HG02970 (cell line): ENCODE measurements around the gene TTC28.

Experiments
- ATAC-seq: cut with Tn5 transposase; IDR thresholded peaks from one replicate; pipeline ENCODE4 v1.9.1; 2021; ENCODE audit warnings: mild to moderate bottlenecking, moderate library complexity, moderate number of reproducible peaks; ENCODE audit not compliant: unreplicated experiment, low FRiP score

Gene TTC28

DNA sequence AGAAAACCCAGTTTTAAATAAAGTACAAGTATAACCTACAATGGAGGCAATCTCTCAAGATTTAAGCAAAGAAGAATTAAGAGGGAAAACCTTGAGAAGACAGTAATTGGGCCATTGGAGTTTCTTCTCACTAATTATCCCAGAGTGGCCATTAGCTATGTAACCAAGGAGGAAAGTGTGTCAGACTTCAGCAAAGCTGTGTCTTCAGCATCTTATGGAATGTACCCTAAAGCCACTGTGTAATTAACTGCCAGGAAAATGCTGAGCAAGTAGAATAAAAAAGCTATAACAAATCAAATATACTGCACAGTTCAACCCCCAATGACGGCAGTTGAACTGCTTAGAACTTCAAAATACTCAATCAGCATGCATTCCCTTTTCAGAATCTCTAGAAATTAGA is 261.6 kb downstream of the TTC28 start:
- no peak for ATAC-seq

DNA sequence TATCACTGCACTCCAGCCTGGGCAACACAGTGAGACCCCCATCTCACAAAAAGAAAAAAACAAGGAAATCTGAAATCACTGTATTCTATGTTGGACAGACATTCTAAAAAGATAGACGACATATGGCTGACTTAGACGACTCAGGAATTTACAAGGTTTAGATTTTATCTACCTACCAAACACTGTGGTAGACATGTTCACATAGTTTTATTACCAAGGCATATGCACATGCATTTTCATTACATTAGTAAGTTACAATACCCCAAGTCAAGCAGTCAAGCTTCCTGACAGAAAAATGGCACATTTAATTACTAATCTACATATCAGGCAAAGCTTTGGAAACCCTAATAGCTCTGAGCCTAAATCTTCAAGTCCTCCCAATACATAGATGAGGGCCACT is 262.2 kb downstream of the TTC28 start:
- ATAC-seq: no peak

DNA sequence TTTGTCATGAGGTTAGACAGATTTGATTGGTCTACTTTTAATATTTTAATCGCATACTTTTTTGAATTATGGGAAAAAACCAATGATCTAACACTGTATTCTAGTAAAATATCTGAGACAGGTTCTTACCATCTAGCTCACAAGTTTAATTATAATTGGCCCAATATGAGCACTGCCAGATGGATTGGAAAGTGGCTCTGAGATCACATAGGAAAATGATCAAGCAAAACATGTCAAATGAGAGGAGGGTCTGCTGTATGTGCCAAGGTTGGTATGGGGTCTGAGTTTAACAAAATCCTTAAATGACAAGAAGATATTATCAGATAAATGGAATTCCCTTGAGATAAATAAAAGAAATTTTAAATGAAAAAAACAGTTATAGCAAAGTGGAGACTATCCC is 264.7 kb downstream of the TTC28 start:
- ATAC-seq: no peak

DNA sequence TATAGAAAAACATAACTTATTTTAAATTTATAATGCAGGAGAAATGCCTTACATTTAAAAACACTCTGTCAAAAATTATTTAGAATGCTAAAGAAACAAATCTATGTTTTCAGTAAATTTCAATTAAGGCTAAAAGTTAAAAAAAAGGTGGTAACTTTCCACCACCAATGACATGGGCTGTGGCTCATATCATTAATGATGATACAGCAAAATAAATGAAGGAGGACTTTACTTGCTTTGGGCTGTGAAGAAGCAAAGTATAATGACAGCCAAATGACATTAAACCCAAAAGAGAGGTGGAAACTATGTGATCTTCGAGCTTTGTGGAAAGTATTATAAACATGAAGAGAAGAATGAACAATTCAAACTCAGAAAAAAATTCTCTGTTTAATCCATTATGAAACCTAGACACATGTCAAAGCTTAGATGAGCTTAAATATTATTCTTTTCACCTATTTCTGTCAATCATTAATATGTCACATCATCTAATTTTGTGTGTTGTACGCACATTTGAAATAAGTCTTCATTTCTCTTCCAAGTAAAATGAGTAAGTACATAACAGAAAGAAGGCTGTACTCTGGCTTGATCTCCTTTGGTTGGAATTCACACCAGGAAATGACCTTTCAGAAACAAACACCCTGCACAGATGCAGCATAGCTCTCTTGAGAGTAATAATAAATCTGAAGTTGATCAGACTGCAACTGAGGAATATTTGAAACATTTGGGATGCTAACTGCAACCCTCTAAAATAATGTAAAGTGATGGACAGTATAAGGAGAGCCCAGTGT is 265.8 kb downstream of the TTC28 start:
- no peak for ATAC-seq

DNA sequence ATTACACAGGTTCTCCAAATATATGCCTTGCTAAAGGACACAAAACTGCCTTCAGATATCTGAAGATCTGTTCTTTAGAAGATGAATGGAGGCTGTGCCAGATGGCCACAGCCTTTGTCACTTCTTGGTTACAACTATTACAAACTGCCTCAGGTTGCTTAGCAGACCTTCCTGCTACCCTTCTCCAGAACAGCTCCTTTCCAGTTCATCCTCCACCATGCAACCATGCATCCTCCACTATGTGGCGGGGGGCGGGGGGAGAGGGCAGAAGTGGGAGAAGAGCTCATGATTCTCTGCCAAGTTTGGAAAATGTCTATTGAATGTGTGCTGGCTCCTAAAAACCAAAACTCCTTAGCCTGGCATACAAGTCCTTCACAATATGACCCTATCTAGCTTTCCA is 267.5 kb downstream of the TTC28 start:
- ATAC-seq: no peak

DNA sequence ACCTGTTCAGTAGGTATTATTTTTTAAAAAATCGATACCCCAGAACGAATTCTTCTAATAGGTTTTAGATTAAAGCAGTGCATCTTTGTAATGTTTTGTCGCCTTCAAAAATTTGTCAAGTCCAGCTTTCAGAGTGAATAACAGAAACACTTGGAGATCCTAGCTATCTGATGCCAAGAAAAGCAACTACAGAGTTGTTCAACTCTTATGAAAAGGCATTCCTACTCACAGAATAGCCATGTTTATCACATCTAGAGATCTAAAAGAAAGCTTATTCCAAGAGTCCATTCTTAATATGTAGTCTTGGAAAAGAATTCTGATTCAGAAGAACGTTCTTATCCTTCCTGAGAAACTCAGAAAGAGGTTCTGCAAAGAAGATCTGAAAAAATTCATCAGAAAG is 268.5 kb downstream of the TTC28 start:
- ATAC-seq: no peak

DNA sequence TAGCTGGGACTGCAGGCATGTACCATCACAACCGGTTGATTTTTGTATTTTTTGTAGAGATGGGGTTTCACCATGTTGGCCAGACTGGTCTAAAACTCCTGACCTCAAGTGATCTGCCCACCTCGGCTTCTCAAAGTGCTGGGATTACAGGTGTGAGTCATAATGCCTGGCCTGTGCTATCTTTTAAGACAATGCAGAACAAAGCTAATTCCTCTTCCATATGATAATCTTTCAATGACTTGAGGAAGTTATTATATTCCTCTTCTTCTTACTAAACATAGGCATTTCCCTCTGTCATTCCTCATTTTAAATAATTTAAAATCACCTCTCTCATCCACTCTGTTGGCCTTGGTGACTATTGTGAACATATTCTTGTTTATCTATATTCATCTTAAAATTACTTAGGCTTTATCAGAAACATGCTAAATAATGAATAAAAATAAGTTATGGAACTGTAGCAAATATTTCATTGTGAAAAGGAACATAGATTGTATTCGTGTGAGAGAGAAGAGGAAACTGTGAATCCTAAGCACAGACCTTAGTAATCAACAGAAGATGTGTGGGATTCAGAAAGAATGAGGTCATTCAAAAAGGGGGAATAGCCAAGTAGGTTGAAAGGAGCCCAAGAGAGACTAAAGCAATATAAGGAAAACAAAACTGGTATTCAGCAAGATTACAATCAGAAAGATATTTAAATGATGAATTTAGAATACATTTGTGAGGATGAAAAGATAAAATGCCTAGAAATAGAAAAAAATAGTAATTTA is 269.4 kb downstream of the TTC28 start:
- ATAC-seq: no peak

DNA sequence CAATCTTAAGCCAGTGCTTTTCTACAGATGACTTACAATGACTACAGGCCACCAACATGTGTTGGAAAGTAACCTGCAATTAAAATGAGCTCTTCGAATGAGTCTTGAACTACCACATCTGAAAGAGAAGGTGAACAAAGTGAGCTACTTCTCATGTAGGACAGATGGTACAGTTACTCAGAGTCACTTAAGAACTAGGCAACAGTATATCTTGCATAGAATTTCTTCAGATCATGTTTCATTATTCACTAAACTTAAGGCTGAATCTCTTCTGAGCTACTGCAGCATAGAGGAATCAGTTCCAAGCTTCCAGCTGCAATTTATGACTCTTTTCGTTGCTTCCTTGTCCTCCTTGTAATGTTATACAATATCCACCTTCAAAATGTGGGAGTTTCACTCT is 270.9 kb downstream of the TTC28 start:
- ATAC-seq: no peak

DNA sequence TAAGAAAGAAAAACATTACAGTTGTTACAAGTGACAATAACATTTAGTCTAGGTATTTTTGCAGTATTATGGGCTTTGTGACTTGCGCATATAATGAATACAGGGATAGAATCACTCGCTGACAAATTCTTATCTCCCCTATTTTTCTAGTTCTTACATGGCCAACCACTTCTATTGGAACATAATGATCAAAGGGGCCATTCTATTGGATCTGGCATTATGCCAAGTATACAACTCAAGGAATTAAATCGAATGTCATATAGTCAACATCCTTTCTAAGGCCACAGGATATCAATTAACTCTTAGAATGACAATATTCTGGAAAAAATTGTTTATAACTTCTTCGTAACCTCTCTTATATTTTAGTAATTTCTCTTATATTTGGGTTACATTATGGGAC is 272.0 kb downstream of the TTC28 start:
- ATAC-seq: no peak

DNA sequence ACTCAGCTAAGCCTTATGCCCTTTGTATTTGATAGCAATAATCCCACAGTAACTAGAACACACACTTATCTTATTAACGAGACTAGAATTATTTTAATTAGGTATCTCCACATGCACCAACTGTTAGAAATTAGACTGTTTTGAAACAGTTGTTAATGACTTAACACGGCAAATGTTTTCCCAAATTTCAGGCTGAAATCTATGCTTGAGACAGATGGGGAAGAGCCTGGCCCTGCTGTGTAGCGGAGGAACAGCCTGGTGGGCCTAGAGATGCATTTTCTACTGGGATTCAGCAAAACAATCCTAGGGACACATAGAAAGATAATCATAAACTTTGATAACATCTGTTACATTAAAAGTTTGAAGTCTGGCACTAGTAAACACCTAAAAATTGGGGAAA is 273.4 kb downstream of the TTC28 start:
- ATAC-seq: no peak

DNA sequence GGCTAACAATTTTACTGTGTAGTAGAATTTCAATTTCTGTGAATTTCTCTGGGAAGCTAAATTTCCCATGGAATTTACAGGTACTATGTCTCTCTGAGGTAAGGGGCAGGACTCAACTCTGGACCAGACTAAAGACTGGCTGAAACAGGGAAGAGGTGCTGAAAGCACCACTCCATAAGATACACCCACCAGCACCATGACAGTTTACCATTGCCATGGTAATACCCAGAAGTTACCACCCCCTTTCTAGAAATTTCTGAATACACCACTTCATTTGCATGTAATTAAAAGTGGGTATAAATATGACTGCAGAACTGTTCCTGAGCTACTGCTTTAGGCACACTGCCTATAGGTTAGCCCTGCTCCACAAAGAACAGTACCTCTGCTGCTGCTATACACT is 274.1 kb downstream of the TTC28 start:
- no peak for ATAC-seq

DNA sequence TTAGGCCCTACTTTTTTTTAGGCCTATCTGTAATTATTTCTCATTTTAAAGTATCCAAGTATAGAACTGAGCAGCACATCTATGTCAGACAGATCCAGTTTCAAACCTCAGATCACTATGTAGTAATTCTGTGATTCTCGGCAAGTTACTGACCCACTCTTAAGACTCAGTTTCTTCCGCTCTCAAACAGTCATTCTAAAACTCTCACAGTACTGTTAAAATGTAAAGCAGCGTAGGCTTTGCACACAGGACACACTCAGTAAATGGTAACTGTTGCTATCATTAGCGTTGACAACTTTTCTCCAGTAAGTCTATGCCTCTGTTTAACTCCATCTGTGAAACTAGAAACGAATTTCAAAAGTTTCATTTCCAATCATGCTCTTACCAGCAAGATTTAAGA is 277.1 kb downstream of the TTC28 start:
- no peak for ATAC-seq

DNA sequence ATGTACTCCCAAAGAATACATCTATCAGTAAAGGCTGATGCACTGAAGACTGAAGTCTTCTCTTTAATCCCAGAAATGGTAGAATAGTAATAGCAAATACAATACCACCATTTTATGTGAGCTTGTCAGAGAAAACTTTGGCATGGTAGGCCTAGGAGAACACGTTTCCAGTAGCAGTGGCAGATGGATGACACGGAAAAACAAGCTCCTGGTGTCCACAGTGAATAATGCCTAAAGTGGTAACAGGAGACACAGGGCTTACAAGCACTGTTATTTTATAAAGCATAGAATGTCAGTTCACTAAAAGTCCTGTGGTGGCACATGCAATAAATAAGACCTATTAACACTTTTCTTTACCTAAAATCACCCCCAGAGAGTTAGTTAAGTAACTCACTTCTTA is 277.6 kb downstream of the TTC28 start:
- ATAC-seq: no peak

DNA sequence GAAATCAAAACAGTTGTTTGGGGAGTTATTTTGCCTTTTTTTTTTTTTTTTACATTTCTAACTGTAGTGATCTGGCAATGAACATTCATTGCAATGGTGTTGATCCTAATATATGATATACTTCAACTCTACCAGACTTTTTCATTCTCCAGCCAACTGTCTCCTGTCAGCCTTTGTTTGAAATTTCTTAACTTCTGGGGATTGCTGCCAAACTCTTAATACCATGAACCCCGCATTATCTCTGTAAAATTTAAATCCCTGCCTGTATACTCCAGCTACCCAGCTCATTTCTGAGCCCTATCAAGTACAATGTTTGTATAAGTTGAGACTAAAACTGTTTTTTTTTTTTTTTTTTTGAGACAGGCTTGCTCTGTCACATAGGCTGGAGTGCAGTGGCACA is 280.7 kb downstream of the TTC28 start:
- ATAC-seq: no peak

DNA sequence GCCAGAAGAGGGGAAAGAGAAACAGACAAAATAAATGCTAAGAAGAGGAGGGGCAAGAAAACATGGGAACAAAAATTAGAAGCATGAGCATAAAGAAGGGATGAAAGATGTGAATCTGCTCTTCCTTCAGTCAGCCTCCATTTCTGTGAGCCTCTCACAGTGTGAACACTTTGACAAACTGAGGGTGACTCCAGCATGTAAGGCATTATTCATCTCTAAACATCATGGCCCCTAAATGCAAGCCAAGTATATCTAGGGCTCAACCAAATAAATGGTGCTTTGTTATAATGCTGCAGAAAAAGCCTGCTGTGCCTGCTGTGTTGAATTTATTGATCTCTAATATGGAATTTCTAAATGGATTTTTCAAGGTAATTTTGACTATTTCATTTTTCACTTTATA is 281.3 kb downstream of the TTC28 start:
- ATAC-seq: no peak

DNA sequence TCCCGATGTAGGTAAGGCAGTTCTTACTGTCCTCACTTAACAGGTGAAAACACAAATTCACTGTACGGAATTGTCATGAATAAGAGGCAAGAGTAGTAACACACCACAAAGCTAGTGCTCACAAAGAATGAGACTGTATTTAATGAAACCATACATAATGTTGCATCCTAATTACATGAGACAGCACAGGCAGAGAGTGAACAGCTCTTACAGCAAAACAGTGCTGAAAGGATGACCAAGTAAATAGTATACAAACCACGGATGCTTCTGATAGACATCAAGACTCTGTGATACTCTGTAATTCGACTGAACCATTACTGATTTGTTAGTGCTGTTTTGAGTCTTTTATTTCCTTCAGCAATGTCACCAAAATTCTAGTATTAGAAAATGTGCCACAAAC is 282.3 kb downstream of the TTC28 start:
- no peak for ATAC-seq

DNA sequence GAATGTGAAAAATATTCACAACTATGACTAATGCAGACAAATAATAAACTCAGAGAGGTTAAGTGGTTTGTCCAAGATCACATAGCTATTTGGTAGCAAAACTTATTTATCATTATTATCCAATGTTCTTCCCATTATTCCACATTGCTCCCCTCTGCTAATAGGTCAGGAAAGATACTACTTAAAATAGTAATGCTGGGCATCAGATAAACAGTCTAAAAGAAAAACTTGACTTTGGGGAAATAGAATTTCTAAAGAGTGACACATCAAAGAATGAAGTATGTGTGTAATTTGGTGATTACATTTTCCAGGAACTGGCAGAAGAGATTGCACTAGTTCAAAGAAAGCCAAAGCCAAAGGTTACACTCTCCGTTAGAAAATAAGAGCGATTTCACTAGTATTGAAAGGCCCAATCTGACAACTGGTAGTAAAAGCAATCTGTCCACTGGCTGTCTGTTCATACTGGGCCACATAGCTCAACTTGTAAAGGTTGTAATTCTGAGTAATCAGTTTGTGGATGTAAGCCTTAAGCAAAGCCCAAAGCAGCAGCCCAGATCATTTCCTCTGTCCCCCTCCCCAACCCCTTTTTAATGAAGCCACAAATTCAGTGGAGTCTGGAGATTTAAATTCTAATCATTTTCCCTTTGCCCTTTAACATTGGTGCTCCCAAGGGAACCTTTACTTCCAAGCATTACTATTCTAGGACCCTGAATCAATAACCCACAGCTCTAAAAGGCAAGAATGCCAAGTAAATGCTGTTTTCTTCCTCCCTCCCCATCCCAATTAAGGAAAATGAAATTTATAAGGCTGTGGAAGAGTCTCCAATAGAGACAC is 283.5 kb downstream of the TTC28 start:
- ATAC-seq: no peak

DNA sequence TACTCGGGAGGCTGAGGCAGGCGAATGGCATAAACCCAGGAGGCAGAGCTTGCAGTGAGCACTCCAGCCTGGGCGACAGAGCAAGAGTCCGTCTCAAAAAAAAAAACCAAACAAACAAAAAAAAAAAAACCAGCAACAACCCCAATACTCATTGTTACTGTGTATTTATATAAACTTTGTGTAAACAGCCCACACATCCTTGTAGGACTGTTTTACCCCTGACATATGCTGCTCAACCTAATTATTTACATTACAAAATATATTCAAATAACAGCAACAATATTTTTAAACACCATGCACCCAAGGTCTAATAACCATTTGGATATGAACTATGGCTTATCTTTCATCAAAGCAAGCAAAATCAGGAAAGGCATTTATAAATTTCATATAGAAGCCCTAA is 284.1 kb downstream of the TTC28 start:
- no peak for ATAC-seq

DNA sequence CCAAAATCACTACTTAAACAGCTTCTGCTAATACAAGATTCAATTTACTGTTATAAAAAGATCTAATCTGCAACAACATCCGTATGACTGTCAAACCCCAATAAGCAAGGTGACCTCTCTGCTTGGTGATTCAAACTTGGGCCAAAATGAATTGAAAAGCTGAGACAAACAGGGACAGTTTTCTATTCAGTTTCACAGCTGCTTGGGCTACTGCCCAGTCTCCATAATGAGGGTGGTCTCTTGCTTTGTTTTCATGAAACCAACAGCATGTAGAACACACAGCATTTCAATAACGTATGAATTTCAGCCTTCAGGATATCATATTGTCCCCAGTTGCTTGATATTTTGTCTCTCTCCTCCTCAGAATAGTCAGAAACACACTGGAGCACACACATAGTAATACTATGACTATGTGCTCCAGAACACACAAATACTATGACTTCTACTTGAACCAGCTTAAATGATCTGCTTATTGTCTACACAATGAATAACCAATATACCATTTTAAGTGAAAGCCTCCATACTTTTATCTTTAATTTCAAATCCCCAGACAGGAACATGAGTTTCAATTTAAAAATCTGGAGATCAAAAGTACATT is 285.0 kb downstream of the TTC28 start:
- no peak for ATAC-seq

DNA sequence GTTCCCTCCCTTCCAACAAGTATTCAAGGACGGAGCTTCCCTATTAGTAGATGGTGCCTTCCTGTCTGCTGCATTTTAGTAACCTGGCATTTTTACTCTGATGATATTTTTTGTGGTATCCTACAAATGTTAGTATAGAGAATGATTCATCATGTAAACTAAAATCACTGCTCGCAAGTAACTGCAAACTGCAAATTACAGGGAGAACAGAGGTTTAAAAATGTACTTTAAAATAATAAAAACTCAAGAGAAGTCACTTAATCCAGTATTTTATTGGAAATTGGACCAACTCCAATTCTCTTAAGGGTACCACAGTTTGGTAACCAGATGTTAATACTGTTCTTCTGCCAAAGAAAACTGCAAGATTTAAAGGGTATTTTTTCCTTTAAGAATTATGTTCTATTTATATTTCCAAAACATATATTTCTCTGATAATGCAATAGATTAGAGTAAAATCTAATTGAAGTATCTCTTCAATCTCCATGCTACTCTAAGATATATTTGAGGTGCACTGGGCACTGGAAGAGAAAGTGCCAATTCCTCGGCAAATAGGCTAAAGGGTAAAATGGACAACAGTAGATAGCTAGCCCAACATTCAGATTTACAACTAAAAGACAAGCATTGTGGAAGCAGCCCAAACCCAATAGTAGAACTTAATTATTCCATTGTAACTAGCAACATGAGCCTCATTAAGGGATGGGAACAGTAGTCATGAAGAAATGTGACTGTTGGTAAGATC is 298.0 kb downstream of the TTC28 start:
- ATAC-seq: no peak
